HG03432 (cell line): ENCODE data around the gene PHF2.

Source experiments
- ATAC-seq: cut with Tn5 transposase; IDR thresholded peaks from one replicate; pipeline ENCODE4 v1.9.1; 2021; ENCODE audit warnings: mild to moderate bottlenecking, moderate library complexity; ENCODE audit not compliant: unreplicated experiment

The PHF2 gene

GRCh38 chr9:93576258-93577077 lies at the start of gene PHF2:
Gene PHF2 (plus strand): TSS chr9:93576584. CDS start chr9:93576774, 190 bp downstream.
- peak; percentile 47 for ATAC-seq

GRCh38 chr9:93531374-93531773 lies 45.0 kb upstream of the PHF2 start:
- no peak for ATAC-seq

- ATAC-seq = no peak
Observed at GRCh38 chr9:93532141-93532540, 44.2 kb upstream of the PHF2 start.

- ATAC-seq = no peak
Observed at GRCh38 chr9:93533863-93534262, 42.5 kb upstream of the PHF2 start.

- ATAC-seq = no peak
Observed at GRCh38 chr9:93536167-93536566, 40.2 kb upstream of the PHF2 start.

GRCh38 chr9:93536874-93537273 lies 39.5 kb upstream of the PHF2 start:
- ATAC-seq = no peak

- no peak for ATAC-seq
Observed at GRCh38 chr9:93540305-93540704, 36.1 kb upstream of the PHF2 start.

GRCh38 chr9:93541005-93541404 lies 35.4 kb upstream of the PHF2 start:
- ATAC-seq = no peak

GRCh38 chr9:93541581-93542349 lies 34.6 kb upstream of the PHF2 start:
- no peak for ATAC-seq

GRCh38 chr9:93543117-93543516 lies 33.3 kb upstream of the PHF2 start:
- ATAC-seq = no peak

GRCh38 chr9:93546356-93546755 lies 30.0 kb upstream of the PHF2 start:
- no peak for ATAC-seq

GRCh38 chr9:93549611-93550010 lies 26.8 kb upstream of the PHF2 start:
- no peak for ATAC-seq

- no peak for ATAC-seq
Observed at GRCh38 chr9:93552923-93553322, 23.5 kb upstream of the PHF2 start.

- no peak for ATAC-seq
Observed at GRCh38 chr9:93555370-93555769, 21.0 kb upstream of the PHF2 start.

- ATAC-seq = no peak
Observed at GRCh38 chr9:93557366-93558137, 18.8 kb upstream of the PHF2 start.

- ATAC-seq = no peak
Observed at GRCh38 chr9:93558503-93558902, 17.9 kb upstream of the PHF2 start.

GRCh38 chr9:93560991-93561390 lies 15.4 kb upstream of the PHF2 start:
- ATAC-seq = no peak

- ATAC-seq = no peak
Observed at GRCh38 chr9:93562157-93562556, 14.2 kb upstream of the PHF2 start.

- no peak for ATAC-seq
Observed at GRCh38 chr9:93565089-93565488, 11.3 kb upstream of the PHF2 start.

GRCh38 chr9:93566408-93567270 lies 9.7 kb upstream of the PHF2 start:
- peak; percentile 94 for ATAC-seq
